IPS-11a (cell line): ENCODE results near the gene HDGFL3.
"Not testable (repeated sequence)": the region's sequence is repeated elsewhere in the genome, so short reads cannot be mapped to it uniquely, and the experiment has no call there.

Experiments used
- H3K4me3 ChIP-seq: one replicate; pipeline ENCODE4 v1.5.1; 2013; ENCODE audit warnings: low read depth, low read length, control low read depth

HDGFL3 gene

DNA sequence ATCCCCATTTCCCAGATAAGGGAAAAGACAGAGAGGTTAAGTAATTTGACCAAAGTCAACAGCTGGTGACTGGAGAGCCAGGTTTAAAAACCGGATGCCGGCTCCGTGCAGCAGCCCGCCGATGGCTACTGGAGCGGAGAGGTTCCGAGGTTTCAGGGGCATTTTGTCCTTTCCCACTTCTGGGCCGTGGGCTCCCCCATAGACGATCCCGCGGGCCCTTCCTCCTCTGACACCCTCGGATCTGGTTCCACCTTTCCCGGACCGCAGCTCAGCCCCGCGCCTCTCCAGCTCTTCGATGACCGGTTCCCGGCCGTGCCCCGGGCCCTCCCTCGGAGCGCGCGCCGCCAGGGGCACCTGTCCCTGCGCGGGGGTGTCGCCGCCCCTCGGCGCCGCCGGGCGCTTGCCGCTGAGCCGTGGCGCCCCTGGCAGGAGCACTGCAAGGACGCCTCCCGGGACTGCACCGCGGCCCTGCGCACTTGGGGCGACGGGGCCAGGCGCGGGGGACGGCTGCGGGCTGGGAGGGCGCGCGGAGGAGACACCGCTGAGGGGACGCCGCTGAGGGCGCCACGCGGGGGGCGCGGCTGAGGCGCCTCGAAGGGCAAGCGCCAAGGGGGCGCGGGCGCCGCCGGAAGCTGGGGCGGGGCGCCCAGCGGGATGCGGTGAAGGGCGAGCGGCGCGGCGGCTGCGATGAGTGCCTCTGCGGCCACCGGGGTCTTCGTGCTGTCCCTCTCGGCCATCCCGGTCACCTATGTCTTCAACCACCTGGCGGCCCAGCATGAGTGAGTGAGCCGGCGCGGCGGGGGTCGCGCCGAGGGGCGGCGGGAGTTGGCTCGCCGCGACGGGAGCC, 100.4 kb downstream of the HDGFL3 start, which contains the start of gene TM6SF1:
TSS of gene TM6SF1 (plus strand) at position 652 of the 847 bp plus-strand sequence. CDS start at position 688, 36 bp downstream.
- peak within 1 kb of the TSS; percentile 55 for H3K4me3 ChIP-seq

DNA sequence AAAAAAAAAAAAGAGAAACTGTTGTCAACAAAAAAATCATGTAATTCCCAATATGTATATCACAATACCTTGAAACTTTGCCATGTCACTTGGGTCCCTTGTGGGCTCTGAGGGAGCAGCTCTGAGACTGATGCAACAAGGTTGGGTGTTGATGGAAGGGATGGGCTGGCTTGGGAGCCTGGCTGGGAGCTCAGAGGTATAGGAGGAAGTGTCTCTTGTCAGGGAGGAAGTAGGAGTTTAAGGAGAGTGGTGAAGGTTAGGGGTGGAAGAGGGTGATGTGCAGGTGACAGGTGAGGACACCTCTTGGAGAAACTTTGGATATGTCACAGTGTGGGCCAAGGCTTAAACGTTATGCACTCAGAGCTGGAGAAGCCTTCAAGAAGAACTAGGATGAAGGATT, 102.2 kb downstream of the HDGFL3 start:
- no peak overlapping the region for H3K4me3 ChIP-seq

DNA sequence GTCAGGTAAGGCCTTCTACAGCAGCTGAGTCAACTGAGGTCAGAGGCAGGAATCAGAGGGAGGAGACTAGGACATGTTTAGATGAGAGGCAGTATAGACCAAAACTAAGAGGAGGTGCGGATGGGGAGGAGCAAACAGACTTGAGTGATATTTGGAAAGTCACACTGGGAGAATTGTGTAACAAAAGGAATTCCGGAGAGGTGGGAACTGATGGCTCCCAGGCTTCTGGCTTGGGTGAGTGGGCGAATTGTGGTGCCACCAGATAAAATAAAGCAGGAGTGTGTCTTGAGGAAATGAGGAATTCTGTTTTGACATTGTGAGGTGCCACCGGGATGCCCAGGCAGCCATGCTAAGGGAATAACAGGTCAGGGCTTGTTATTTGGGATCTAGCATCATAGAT, 103.5 kb downstream of the HDGFL3 start:
- H3K4me3 ChIP-seq = no peak overlapping the region

DNA sequence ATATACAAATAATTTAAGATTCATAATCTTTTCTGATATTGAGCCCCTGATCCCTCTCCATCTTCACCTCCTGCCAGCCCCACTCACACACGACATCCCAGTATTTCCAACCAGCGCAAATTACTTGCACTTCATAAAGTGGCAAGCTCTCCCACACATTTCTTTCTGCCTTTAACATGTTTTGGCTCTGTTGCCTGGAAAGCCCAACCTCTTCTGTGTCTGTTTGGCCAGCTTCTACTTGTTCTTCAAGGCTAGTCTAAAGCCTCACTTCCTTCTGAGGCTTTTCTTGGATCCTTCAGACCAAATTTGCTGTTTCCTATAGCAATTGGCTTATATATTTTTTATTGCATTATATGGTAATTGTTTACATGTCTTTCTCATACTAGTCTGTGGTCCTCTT, 105.3 kb downstream of the HDGFL3 start:
- H3K4me3 ChIP-seq = no peak overlapping the region

DNA sequence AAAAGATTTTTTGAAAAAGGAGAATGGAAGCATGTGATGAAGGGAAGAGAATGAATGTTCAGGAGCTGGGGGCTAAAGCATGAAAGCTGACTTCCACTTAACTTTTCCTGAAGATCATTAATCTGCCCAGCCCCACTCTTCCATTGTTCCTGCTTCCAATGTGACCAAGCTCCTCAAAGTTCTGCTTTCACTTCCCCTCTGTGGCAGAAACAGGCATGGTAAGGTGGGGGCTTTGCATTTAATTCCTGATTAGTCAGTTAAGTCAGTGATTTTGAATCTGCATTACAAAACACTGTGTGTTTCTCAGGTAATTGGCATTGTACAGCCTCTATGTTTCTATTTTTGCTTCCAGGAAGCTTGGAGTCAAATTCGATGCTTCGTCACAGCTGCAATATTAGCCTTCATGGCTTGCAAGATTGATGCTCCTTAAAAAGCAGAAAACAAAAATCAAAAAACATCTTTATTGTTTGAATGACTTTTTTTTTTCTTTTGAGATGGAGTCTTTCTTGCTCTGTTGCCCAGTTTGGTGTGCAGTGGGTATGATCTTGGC, 107.5 kb downstream of the HDGFL3 start:
- no peak overlapping the region for H3K4me3 ChIP-seq

DNA sequence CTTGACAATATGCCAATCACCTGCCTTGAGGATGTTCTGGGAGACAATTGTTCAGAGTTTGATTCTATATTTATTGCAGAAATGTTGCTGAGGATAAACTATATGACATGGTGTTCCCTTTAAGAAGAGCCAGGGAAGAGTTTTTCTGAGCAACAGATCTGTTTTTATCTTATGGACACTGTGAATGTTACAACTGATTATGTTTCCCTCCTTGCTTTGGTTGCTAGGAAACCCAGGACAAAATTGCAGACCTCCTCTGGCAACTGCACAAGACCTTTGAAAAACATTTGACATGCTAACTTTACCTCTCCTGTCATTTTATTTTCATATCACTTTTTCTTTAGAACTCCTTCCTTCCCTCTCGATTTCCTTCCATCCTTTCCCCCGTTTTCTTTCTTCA, 108.3 kb downstream of the HDGFL3 start:
- no peak overlapping the region for H3K4me3 ChIP-seq

DNA sequence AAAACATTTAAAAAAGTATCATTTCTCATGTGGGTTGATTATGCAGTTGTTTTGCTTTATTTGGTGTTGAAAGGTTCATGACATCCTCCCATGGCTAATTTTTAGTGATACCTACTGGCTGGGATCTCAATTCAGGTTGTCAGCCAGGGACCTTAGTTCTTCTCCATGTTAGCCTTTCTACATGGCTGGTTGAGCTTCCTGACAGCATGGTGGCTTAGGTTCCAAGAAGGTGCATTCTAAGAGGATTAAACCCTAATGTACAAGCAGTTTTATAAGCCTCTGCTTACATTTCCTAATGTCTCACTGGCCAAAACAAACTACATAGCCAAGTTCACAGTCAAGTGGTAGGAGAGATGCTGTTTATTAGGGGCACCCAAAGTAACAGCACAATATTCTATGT, 109.5 kb downstream of the HDGFL3 start:
- H3K4me3 ChIP-seq = no peak overlapping the region

DNA sequence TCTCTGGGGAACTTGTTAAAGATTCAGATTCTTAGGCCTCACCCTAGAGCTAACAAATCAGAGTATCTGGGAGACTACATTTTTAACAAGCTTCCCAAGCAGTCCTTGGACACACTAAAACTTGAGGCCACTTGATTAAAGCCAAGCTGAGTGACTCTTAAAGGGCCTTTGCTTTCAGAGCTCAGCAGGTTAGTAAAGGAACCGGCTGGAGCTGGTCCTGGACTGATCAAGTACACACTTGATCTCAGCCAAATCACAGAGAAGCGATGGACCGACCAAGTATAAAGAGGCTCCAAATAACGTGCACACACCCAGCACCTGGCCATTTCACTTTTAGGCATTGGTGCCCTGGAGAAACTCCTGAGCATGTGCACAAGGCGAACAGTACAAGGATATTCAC, 113.0 kb downstream of the HDGFL3 start:
- no peak overlapping the region for H3K4me3 ChIP-seq

DNA sequence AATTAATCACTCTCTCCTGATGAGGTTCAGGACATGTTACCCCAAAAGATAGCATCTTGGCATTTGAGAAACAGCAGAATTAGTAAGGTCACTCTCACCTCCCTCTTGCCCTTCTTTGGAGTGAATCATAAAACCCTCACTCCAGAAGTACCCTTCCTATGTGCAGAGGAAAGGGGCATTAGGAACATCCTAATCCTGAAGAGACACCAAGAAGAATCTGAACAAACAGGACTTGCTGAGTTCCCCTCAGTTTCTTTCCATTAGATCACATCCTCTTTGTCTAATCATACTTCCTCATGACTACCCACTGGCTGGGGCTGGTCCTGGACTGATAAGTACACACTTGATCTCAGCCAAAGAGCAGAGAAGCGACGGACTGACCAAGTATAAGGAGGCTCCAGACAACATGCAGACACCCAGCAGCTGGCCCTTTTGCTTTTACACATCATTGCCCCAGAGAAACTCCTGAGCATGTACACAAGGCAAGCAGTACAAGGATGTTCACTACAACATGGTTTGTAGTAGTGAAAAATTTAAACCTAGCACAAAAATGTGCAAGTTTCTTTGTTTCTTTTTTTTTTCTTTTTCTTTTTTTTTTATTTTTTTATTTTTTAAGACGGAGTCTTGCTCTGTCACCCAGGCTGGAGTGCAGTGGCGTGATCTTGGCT, 115.2 kb downstream of the HDGFL3 start:
- H3K4me3 ChIP-seq = no peak overlapping the region

DNA sequence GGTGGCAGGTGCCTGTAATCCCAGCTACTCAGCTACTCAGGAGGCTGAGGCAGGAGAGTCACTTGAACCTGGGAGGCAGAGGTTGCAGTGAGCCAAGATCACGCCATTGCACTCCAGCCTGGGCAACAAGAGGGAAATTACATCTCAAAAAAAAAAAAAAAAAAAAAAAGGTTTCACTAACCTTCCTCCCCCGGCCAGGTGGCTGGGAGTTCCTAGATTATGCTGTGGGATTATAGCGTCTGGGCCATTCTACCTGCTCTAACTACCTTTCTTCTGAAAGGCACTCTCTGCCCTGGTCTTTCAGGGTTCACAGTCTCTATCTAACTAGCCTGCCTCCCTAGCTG, 115.7 kb downstream of the HDGFL3 start:
- H3K4me3 ChIP-seq = not testable (repeated sequence)

DNA sequence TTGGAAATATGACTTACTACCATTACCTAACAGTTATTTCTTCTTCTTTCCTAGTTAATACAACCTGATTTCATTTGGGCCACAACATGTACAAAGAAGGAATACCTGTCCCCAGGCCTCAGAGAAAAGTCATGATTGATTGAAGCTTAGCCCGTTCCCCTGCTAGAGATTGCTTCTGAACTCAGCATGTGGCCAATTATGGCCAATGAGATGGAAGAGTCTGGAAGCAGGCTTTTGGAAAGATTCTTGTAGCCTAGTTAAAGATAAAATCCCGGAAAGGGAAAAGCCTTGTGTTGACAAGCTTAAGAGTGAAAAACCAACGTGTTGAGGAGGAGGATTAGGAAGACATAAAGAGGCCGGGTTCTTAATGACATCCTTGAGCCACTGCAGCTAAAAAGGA, 117.2 kb downstream of the HDGFL3 start:
- no peak overlapping the region for H3K4me3 ChIP-seq

DNA sequence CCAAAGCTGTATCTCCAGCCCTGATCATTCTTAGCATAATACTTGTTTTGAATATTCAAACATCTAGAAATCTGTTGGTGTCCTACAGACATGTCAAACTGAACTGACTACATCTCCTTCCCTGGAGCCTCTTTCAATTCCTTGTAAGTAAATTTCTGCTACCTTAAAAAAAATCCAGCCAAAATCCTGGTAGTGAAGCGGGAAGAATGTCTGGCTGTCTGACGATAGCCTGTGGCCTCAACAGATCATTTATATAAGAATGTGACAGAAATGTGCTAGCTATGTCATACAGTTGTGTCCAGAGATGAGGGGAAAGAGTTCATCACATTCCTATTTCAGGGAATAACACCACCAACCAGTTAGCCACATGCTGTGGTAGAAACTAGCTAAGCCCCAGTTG, 118.7 kb downstream of the HDGFL3 start:
- no peak overlapping the region for H3K4me3 ChIP-seq

DNA sequence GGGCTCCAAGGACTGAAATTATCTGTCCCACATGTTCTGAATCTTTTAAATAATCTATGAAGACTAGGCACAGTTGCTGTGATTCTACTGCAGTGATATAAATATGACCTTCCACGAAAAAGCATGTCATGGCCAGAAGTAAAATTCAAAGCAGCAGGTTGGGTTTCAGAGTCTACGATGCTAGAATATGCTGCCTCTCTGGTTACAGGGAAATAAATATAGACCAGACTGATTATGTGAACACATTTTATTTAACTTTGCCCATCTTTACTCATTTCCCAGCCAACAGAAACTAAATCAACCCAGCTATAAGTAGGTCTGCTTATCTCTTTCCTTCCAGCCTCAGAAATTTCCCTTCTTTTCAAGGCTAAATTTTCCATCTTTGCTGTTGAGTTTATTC, 120.0 kb downstream of the HDGFL3 start:
- no peak overlapping the region for H3K4me3 ChIP-seq

DNA sequence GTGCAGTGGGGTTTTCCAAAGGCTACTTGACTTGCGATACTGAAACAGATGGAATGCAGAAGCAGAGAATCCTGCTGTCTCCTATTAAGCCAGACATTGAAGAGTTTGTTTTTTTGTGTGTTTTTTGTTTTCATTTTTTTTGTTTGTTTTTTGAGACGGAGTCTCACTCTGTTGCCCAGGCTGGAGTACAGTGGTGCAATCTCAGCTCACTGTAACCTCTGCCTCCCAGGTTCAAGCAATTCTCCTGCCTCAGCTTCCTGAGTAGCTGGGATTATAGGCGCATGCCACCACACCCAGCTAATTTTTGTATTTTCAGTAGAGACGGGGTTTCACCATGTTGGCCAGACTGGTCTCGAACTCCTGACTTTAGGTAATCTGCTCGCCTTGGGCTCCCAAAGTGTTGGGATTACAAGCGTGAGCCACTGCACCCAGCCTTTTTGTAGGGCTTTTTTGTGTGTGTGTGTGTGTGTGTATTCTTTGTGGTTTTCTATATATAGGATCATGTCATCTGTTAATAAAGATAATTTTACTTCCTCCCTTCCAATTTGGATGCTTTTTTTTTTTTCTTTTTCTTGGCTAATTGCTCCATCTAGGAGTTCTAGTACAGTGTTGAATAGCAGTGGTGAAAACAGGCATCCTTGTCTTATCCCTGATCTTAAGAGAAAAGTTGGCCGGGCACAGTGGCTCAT, 121.6 kb downstream of the HDGFL3 start:
- not testable (repeated sequence) for H3K4me3 ChIP-seq

DNA sequence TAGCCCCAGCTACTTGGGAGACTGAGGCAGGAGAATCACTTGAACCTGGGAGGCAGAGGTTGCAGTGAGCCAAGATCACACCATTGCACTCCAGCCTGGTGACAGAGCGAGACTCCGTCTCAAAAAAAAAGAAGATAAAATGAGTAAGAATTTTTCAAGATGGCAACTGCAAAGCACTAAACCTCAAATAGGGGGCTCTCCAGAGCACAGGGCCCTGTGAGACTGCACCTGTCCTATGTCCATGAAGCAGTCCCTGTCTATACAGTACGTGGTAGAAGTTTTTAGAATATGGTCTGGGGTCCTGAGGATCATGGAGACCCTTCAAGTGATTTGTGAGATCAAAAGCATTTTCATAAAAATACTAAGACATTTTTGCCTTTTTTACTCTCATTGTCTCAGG, 122.2 kb downstream of the HDGFL3 start:
- H3K4me3 ChIP-seq = not testable (repeated sequence)

DNA sequence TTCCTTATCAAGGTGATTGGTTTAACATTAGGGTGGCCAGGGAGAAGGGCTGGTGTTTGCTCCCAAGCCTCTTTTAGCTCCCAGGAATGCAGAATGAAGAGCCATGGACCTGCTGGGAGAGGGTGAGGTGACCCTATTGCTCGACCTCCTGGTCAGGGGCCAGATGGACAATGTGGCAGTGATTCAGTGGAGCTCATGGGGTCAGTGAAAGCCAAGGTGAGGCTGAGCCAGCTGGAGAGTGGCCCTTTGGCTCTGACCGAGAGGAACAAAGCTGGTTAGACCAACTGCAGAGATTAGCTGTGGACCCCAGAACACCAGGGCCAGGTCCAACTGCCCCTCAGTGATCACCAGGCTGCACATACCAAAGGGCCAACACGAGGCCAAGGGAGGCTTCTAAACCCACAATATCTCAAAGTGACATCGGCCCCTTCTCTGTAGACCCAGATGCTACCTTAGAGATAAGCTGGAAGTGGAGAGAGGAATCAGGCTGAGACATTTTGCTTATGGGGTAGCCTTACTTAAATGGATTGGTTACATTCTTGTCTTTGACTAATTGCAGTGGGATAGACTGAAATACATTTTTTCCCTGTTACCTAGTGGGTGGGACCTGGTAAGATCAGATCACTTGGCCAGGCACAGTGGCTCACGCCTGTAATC, 124.8 kb downstream of the HDGFL3 start:
- H3K4me3 ChIP-seq = no peak overlapping the region

DNA sequence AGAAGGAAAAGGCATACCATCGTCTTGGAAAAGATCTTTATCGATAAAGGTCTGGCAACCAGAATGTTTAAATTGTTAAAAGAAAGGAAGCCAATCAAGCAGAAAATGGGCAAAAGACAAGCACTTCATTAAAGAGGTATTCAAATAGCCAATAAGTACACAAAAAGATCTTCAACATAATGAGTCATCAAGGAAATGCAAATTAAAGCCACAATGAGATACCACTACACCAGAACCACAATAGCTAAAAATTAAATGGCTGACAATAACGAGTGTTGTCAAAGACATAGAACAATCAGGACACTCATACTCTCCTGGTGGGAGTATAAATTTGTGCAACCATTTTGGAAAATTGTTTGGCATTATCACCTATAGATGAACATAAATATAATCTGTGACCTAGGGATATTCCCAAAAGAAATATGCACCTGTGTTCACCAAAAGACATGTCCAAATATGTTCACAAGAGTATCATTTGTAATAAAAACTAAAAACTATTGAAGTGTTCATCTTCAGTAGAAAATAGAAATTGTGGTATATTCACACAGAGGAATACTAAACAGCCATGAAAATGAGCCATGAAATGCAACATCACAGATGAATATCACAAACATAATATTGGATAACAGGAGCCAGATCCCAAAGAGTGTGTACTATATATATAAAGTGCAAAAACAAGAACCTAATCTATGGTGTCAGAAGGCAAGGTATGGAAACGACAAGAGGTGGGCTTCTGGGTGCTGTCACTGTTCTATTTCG, 126.2 kb downstream of the HDGFL3 start:
- H3K4me3 ChIP-seq = no peak overlapping the region

DNA sequence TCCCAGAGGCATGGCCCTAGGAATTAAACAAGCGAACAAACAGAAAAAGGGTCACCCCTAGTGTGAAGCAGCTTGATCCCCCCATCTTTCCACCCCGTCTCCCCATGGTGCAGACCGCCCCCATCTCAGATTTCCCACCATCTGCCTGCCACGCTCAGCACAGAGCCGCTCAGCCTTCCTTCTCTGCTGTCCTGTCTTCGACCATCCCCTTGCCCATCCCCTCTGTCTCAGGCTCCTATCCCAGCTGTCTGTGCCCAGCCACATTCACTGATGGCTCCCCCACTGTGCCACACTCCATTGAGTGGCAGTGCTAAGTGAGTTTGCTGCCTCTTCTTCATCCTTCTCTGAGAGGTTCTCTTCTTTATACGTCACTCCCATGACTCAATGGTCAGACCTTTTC, 128.9 kb downstream of the HDGFL3 start:
- H3K4me3 ChIP-seq = no peak overlapping the region
